Karpas-422 (cell line): ENCODE measurements around the gene BCAR3. TPM values are rescaled to one million over a fixed set of nuclear protein-coding genes. Genes with fewer than 3 reads are reported as not detected.

Source experiments
- DNase-seq: peaks from one replicate; pipeline ENCODE4 v3.0.0-alpha.2; 2015
- H2AFZ ChIP-seq: fragments of 200-600 bp; sonication (generic); 2 replicates; pipeline ENCODE4 v1.6.1; 2014; ENCODE audit warnings: antibody characterized with exemption, low read length, mixed read lengths
- H3K27ac ChIP-seq: fragments of 200-600 bp; sonication (generic); 2 replicates; pipeline ENCODE4 v1.5.1; 2014; ENCODE audit warnings: mild to moderate bottlenecking, low read length, moderate library complexity
- H3K27me3 ChIP-seq: fragments of 200-600 bp; sonication (generic); 2 replicates; pipeline ENCODE4 v1.6.1; 2014; ENCODE audit warnings: low read length, mixed read lengths
- H3K36me3 ChIP-seq: fragments of 200-600 bp; sonication (generic); 2 replicates; pipeline ENCODE4 v1.6.1; 2014; ENCODE audit warnings: low read length, mixed read lengths; ENCODE audit not compliant: insufficient read depth
- H3K4me1 ChIP-seq: fragments of 200-600 bp; sonication (generic); 2 replicates; pipeline ENCODE4 v1.6.1; 2014; ENCODE audit warnings: mild to moderate bottlenecking, low read length, mixed read lengths
- H3K4me2 ChIP-seq: fragments of 200-600 bp; sonication (generic); 2 replicates; pipeline ENCODE4 v1.6.1; 2014; ENCODE audit warnings: low read length, low read depth, mild to moderate bottlenecking; ENCODE audit not compliant: poor library complexity, severe bottlenecking
- H3K4me3 ChIP-seq: fragments of 200-600 bp; sonication (generic); 2 replicates; pipeline ENCODE4 v1.5.1; 2014; ENCODE audit warnings: mild to moderate bottlenecking, antibody characterized with exemption, low read length, mixed read lengths
- H3K79me2 ChIP-seq: fragments of 200-600 bp; sonication (generic); 2 replicates; pipeline ENCODE4 v1.6.1; 2014; ENCODE audit warnings: mild to moderate bottlenecking, low read length, mixed read lengths
- H3K9ac ChIP-seq: fragments of 200-600 bp; sonication (generic); 2 replicates; pipeline ENCODE4 v1.6.0; 2014; ENCODE audit warnings: low read length
- H3K9me2 ChIP-seq: fragments of 200-600 bp; sonication (generic), shearing (Covaris generic); replicated peaks from 2 replicates; pipeline ENCODE4 v1.6.0; 2014; ENCODE audit warnings: mild to moderate bottlenecking, low read length, moderate library complexity; ENCODE audit not compliant: insufficient read depth
- H3K9me3 ChIP-seq: fragments of 300-700, 200-600 bp; sonication (generic); 2 replicates; pipeline ENCODE4 v1.6.1; 2014; ENCODE audit warnings: low read length, mixed read lengths
- H4K20me1 ChIP-seq: fragments of 200-600 bp; sonication (generic); 2 replicates; pipeline ENCODE4 v1.6.1; 2014; ENCODE audit warnings: mild to moderate bottlenecking, antibody characterized with exemption, low read length, low read depth; ENCODE audit not compliant: insufficient read depth
- total RNA-seq: library from RNA; depleted of rRNA; stranded (reverse); fragments of >200 nt; shearing (Covaris generic); gene quantifications from 2 replicates; pipeline ENCODE4 v1.2.3, GENCODE V29; 2014; ENCODE audit warnings: low replicate concordance

The BCAR3 gene
- total RNA-seq, 1 experiment from 2014 or later = 9.9 TPM

GRCh38 chr1:93576746-93577145, 104.9 kb downstream of the BCAR3 start:
- no peak overlapping the region for H3K27ac ChIP-seq
- no peak overlapping the region for H3K9ac ChIP-seq
- no peaks in the 10 kb centered on the region for H3K79me2 ChIP-seq
- no peak overlapping the region for H3K4me3 ChIP-seq
- no peaks in the 10 kb centered on the region for H3K9me3 ChIP-seq
- no peak for DNase-seq
- H2AFZ ChIP-seq = no peak overlapping the region
- H3K9me2 ChIP-seq = no peaks in the 10 kb centered on the region
- no peaks in the 10 kb centered on the region for H4K20me1 ChIP-seq
- no peaks in the 10 kb centered on the region for H3K36me3 ChIP-seq
- no peaks in the 10 kb centered on the region for H3K27me3 ChIP-seq
- H3K4me2 ChIP-seq = no peak overlapping the region
- H3K4me1 ChIP-seq = no peaks in the 10 kb centered on the region

GRCh38 chr1:93576346-93576745, 105.3 kb downstream of the BCAR3 start:
- no peaks in the 10 kb centered on the region for H3K9me2 ChIP-seq
- no peaks in the 10 kb centered on the region for H3K36me3 ChIP-seq
- no peaks in the 10 kb centered on the region for H3K9me3 ChIP-seq
- DNase-seq = no peak
- no peaks in the 10 kb centered on the region for H3K79me2 ChIP-seq
- H3K27me3 ChIP-seq = no peaks in the 10 kb centered on the region
- H3K4me1 ChIP-seq = no peaks in the 10 kb centered on the region
- no peak overlapping the region for H3K4me3 ChIP-seq
- H2AFZ ChIP-seq = no peak overlapping the region
- no peak overlapping the region for H3K27ac ChIP-seq
- H3K9ac ChIP-seq = no peak overlapping the region
- H3K4me2 ChIP-seq = no peak overlapping the region
- no peaks in the 10 kb centered on the region for H4K20me1 ChIP-seq

- no peaks in the 10 kb centered on the region for H3K36me3 ChIP-seq
- no peak overlapping the region for H3K4me2 ChIP-seq
- no peaks in the 10 kb centered on the region for H3K4me1 ChIP-seq
- no peaks in the 10 kb centered on the region for H3K9me2 ChIP-seq
- H3K9ac ChIP-seq = no peak overlapping the region
- no peaks in the 10 kb centered on the region for H4K20me1 ChIP-seq
- no peaks in the 10 kb centered on the region for H3K9me3 ChIP-seq
- no peak overlapping the region for H3K4me3 ChIP-seq
- no peaks in the 10 kb centered on the region for H3K27me3 ChIP-seq
- H3K27ac ChIP-seq = no peak overlapping the region
- H2AFZ ChIP-seq = no peak overlapping the region
- H3K79me2 ChIP-seq = no peaks in the 10 kb centered on the region
- DNase-seq = no peak
Observed at GRCh38 chr1:93575621-93576284, 105.9 kb downstream of the BCAR3 start.

- no peak overlapping the region for H3K4me3 ChIP-seq
- H3K9me3 ChIP-seq = no peaks in the 10 kb centered on the region
- no peaks in the 10 kb centered on the region for H4K20me1 ChIP-seq
- H3K9me2 ChIP-seq = no peaks in the 10 kb centered on the region
- H3K27ac ChIP-seq = no peak overlapping the region
- no peaks in the 10 kb centered on the region for H3K36me3 ChIP-seq
- H3K4me1 ChIP-seq = no peaks in the 10 kb centered on the region
- no peak overlapping the region for H3K4me2 ChIP-seq
- no peaks in the 10 kb centered on the region for H3K27me3 ChIP-seq
- no peak for DNase-seq
- H2AFZ ChIP-seq = no peak overlapping the region
- no peak overlapping the region for H3K9ac ChIP-seq
- H3K79me2 ChIP-seq = no peaks in the 10 kb centered on the region
Observed at GRCh38 chr1:93574991-93575390, 106.6 kb downstream of the BCAR3 start.

DNA sequence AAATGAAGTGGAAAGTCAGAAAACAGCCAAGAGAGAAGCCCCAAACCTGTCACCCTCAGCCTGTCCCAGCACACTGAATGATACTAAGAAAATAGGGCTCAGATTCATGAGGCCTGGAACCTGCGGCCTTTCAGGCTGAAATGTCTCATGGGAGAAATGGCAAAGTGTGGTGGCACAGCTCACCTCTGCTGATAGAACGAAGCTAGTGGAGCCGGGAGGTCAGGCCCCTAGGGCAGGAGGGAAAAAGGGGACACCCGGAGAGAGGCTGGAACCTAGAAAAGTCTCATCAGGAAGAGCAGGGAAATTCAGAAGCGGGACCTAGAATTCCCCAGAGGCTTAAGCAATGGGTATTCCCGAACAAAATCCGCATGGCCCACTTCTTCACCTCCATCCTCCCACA, 107.1 kb downstream of the BCAR3 start:
- Histone ChIP-seq H3K4me3 (no peak overlapping the region), H3K9ac (no peak overlapping the region), H3K4me2 (no peak overlapping the region), H3K9me3 (no peaks in the 10 kb centered on the region), H3K4me1 (no peaks in the 10 kb centered on the region), H4K20me1 (no peaks in the 10 kb centered on the region), H2AFZ (no peak overlapping the region), H3K9me2 (no peaks in the 10 kb centered on the region), H3K36me3 (no peaks in the 10 kb centered on the region), H3K27me3 (no peaks in the 10 kb centered on the region), H3K27ac (no peak overlapping the region), H3K79me2 (no peaks in the 10 kb centered on the region)
- DNase-seq = no peak

DNA sequence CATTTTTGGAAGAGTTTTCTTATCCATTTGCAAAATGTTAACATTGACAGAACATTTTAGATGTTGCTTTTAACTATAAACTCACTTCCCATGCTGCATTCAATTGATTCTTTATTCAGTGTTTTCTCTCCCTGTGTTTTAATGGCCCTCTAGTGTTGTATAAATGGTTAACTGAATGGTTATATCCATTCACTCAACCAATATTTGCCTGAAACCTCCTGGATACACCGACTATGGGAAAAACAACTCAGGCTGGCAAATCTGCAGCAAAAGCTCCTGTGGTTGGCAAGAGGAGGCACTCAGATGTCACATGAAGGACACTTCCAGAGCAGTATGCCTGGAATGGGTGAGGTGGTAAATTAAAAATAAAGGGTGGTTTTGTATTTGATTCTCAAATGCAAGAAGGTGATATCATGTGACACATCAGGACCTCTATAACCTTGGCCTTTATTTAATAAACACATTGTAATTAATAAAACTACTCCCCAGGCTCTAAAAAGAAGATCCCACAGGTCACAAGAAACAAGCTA, 107.6 kb downstream of the BCAR3 start:
- no peaks in the 10 kb centered on the region for H4K20me1 ChIP-seq
- H3K79me2 ChIP-seq = no peaks in the 10 kb centered on the region

DNA sequence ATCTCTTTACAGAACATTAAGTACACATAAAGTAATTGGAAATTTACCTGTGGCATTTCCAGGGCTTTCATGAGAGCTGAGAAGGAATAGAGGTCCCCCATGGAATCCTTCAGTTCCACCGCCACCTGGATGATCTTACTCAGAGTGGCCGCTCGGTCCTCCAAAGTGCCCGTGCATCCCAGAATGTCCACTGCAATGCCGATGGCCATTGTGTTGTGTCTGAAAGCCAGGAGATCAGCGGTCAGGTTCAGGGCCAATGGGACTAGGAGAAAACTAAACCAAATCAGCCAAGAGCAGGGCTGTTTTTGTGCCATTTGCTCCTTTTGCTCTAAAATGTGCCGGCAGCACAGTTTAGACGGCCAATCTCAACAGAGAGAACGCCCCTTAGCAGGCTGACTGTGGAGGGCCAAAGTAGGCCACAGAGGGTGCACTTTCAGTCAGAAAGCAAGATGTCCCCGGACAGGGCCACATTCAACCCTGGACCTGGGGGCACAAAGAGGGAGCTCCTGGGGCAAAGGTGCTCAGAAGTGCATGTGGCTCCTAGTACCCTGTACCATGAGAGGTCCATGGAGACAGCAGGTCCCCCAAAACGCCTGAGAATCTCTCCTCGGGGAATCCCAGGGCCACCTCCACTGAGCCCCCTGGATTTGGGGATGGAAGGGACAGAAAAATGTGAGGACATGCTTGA, 109.9 kb downstream of the BCAR3 start:
- Histone ChIP-seq H3K36me3 (no peaks in the 10 kb centered on the region), H3K27me3 (no peaks in the 10 kb centered on the region), H3K79me2 (no peaks in the 10 kb centered on the region), H2AFZ (no peak overlapping the region), H3K9ac (no peak overlapping the region), H3K4me3 (no peak overlapping the region), H3K9me2 (no peaks in the 10 kb centered on the region), H3K27ac (no peak overlapping the region), H3K4me2 (no peak overlapping the region), H3K4me1 (no peaks in the 10 kb centered on the region), H4K20me1 (no peaks in the 10 kb centered on the region), H3K9me3 (no peaks in the 10 kb centered on the region)
- no peak for DNase-seq

More for the DNA sequence above, 107.6 kb downstream of the BCAR3 start:
- Histone ChIP-seq H3K27ac (no peak overlapping the region), H3K27me3 (no peaks in the 10 kb centered on the region), H3K36me3 (no peaks in the 10 kb centered on the region), H2AFZ (no peak overlapping the region), H3K4me3 (no peak overlapping the region), H3K9me2 (no peaks in the 10 kb centered on the region), H3K9ac (no peak overlapping the region), H3K4me2 (no peak overlapping the region), H3K4me1 (no peaks in the 10 kb centered on the region), H3K9me3 (no peaks in the 10 kb centered on the region)
- DNase-seq = no peak

DNA sequence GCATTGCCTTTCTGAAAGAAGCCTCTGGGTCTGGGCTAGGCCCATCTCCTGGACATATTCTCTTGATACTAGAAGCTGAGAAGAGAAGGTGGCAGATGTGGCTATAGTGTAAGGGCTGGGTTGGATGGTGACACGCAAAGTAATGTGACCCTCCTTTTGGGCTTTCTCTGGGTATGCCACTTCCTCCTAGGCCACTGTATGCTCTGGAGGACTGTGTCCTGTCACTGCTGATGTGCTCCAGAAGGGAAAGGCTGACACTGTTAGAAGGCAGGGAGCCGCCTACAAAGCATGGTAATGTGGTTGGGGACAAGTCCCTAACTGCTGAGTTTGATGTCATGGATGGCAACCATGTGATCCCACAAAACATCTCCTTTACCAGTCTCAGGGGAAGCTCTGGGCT, 112.1 kb downstream of the BCAR3 start:
- no peaks in the 10 kb centered on the region for H3K4me1 ChIP-seq
- H4K20me1 ChIP-seq = no peaks in the 10 kb centered on the region
- no peak for DNase-seq
- H3K36me3 ChIP-seq = no peaks in the 10 kb centered on the region
- no peak overlapping the region for H3K4me3 ChIP-seq
- no peak overlapping the region for H3K4me2 ChIP-seq
- no peak overlapping the region for H3K27ac ChIP-seq
- H3K79me2 ChIP-seq = no peaks in the 10 kb centered on the region
- H3K9ac ChIP-seq = no peak overlapping the region
- no peaks in the 10 kb centered on the region for H3K9me2 ChIP-seq
- no peaks in the 10 kb centered on the region for H3K9me3 ChIP-seq
- H3K27me3 ChIP-seq = no peaks in the 10 kb centered on the region
- H2AFZ ChIP-seq = no peak overlapping the region
